ENCODE measurements around the gene ADGRE1. TPM values are rescaled to one million over a fixed set of nuclear protein-coding genes. Genes with fewer than 3 reads are reported as not detected.

The ADGRE1 gene
- total RNA-seq, 2 donors from 2014 or later, result not detected

DNA sequence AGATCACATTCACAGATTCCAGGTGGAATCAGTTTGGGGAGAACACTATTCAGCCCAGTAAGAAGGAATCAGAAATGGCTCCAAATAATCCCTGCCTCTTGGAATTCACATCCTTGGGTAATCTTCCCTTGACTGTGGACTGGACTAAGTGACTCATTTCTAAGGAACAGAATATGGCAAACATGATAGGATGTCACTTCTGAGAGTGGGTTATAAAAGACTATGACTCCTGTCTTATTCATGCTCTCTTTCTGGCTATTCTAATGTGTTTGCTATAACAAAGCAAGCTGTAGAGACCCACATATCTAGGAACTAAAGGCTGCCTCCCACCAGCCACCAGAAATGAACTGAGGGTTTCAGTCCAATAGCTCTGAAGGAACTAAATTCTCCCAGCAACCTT lies 96.1 kb downstream of the ADGRE1 start:
- no peaks in the 10 kb centered on the region for H3K36me3 ChIP-seq (ENCODE audit: control insufficient read depth, insufficient read depth, low read length)
- no peaks in the 10 kb centered on the region for H3K4me1 ChIP-seq (ENCODE audit: control insufficient read depth, insufficient read depth, low read length)
- H3K4me3 ChIP-seq (ENCODE audit: low read length), result no peak overlapping the region
- peaks cover 81% of the 10 kb centered on the region for H3K9me3 ChIP-seq (ENCODE audit: control insufficient read depth, low read length)
- no peak overlapping the region for H3K27ac Mint-ChIP-seq
- DNase-seq, result no peak
- H3K27ac ChIP-seq (ENCODE audit: low read depth, low read length), result no peak overlapping the region
- H3K36me3 Mint-ChIP-seq (ENCODE audit: low read depth), result peaks cover 4% of the 10 kb centered on the region
- peaks cover 81% of the 10 kb centered on the region for H3K9me3 Mint-ChIP-seq
- no peaks in the 10 kb centered on the region for H3K27me3 ChIP-seq (ENCODE audit: control insufficient read depth, insufficient read depth, low read length, poor library complexity, severe bottlenecking)
- TF ChIP-seq, protein P1, sequence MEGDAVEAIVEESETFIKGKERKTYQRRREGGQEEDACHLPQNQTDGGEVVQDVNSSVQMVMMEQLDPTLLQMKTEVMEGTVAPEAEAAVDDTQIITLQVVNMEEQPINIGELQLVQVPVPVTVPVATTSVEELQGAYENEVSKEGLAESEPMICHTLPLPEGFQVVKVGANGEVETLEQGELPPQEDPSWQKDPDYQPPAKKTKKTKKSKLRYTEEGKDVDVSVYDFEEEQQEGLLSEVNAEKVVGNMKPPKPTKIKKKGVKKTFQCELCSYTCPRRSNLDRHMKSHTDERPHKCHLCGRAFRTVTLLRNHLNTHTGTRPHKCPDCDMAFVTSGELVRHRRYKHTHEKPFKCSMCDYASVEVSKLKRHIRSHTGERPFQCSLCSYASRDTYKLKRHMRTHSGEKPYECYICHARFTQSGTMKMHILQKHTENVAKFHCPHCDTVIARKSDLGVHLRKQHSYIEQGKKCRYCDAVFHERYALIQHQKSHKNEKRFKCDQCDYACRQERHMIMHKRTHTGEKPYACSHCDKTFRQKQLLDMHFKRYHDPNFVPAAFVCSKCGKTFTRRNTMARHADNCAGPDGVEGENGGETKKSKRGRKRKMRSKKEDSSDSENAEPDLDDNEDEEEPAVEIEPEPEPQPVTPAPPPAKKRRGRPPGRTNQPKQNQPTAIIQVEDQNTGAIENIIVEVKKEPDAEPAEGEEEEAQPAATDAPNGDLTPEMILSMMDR (conservative IDR thresholded peaks at IDR 0.05), result no peak
- H3K4me3 Mint-ChIP-seq, result no peak overlapping the region
- H3K4me1 Mint-ChIP-seq, result no peaks in the 10 kb centered on the region
- no peak overlapping the region for H3K9ac ChIP-seq (ENCODE audit: extremely low read depth, low read length, poor library complexity, severe bottlenecking)
- H3K27me3 Mint-ChIP-seq (ENCODE audit: insufficient read depth), result no peaks in the 10 kb centered on the region

DNA sequence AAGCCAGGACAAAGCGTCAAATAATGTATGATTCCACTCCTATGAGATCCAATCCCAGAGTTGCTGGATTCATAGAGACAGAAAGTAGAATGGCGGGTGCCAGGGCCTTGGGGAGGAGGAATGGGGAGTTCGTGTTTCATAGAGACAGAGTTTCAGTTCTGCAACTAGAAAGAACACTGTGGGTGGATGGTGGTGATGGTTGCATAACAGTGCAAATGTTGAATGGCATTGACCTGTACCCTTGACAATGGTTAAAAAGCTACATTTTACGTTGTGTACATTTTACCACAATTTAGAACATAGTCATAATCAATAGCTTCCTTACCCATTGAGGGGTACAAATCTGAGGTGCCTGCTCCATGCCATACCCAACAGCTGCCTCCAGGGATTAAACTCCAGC lies 100.5 kb downstream of the ADGRE1 start:
- H3K27ac ChIP-seq (ENCODE audit: low read depth, low read length), result no peak overlapping the region
- H3K9me3 Mint-ChIP-seq, result peaks cover 77% of the 10 kb centered on the region
- H3K4me1 ChIP-seq (ENCODE audit: control insufficient read depth, insufficient read depth, low read length), result no peaks in the 10 kb centered on the region
- H3K4me3 Mint-ChIP-seq, result no peak overlapping the region
- H3K4me3 ChIP-seq (ENCODE audit: low read length), result no peak overlapping the region
- no peaks in the 10 kb centered on the region for H3K27me3 Mint-ChIP-seq (ENCODE audit: insufficient read depth)
- 39 to 49% methylated on average over 4 of the region's 4 CpGs for WGBS, 2 experiments (ENCODE audit: insufficient coverage in 1 of 2, insufficient read length in 1 of 2)
- peaks cover 65% of the 10 kb centered on the region for H3K9me3 ChIP-seq (ENCODE audit: control insufficient read depth, low read length)
- peaks cover 4% of the 10 kb centered on the region for H3K36me3 Mint-ChIP-seq (ENCODE audit: low read depth)
- H3K9ac ChIP-seq (ENCODE audit: extremely low read depth, low read length, poor library complexity, severe bottlenecking), result no peak overlapping the region
- no peak for DNase-seq
- H3K4me1 Mint-ChIP-seq, result no peaks in the 10 kb centered on the region
- H3K36me3 ChIP-seq (ENCODE audit: control insufficient read depth, insufficient read depth, low read length), result no peaks in the 10 kb centered on the region
- TF ChIP-seq, protein P1 (conservative IDR thresholded peaks at IDR 0.05), result no peak
- no peak overlapping the region for H3K27ac Mint-ChIP-seq
- no peaks in the 10 kb centered on the region for H3K27me3 ChIP-seq (ENCODE audit: control insufficient read depth, insufficient read depth, low read length, poor library complexity, severe bottlenecking)

DNA sequence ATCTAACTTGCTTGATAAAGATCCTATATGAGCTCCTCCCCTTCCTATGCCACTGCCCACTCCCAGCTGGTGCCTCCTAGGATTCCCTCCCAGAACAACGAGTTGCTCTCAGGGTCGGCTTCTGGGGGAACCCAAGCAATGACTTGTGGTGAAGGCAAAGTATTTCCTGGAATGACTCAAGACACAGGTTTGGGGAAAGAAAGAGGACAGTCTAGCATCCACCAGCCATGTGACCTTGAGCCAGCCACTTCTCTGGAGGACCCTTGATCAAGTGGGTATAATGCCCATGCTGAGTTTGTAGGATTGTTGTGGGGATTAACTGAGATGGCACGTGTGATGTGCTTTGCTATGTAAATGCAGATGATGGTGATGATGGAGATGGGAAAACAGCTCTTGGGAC lies 100.9 kb downstream of the ADGRE1 start:
- H3K9ac ChIP-seq (ENCODE audit: extremely low read depth, low read length, poor library complexity, severe bottlenecking), result no peak overlapping the region
- peaks cover 63% of the 10 kb centered on the region for H3K9me3 ChIP-seq (ENCODE audit: control insufficient read depth, low read length)
- H3K36me3 Mint-ChIP-seq (ENCODE audit: low read depth), result peaks cover 4% of the 10 kb centered on the region

More for the DNA sequence above, 100.9 kb downstream of the ADGRE1 start:
- Mint-ChIP-seq H3K4me1 (no peaks in the 10 kb centered on the region), H3K4me3 (no peak overlapping the region), H3K27me3 (ENCODE audit: insufficient read depth) (no peaks in the 10 kb centered on the region), H3K27ac (no peak overlapping the region), H3K9me3 (peaks cover 77% of the 10 kb centered on the region)
- Histone ChIP-seq H3K27me3 (ENCODE audit: control insufficient read depth, insufficient read depth, low read length, poor library complexity, severe bottlenecking) (no peaks in the 10 kb centered on the region), H3K4me1 (ENCODE audit: control insufficient read depth, insufficient read depth, low read length) (no peaks in the 10 kb centered on the region), H3K36me3 (ENCODE audit: control insufficient read depth, insufficient read depth, low read length) (no peaks in the 10 kb centered on the region), H3K4me3 (ENCODE audit: low read length) (no peak overlapping the region), H3K27ac (ENCODE audit: low read depth, low read length) (no peak overlapping the region)
- 56% methylated on average over 3 of the region's 3 CpGs; no CpG with 5 or more reads in 1 of the 2 experiments for WGBS, 2 experiments (ENCODE audit: insufficient coverage in 1 of 2, insufficient read length in 1 of 2)
- TF ChIP-seq, protein P1 (conservative IDR thresholded peaks at IDR 0.05), result no peak
- no peak for DNase-seq

Other genes starting within 250 kb of the ADGRE1 start
- under 1 TPM; 0.18 to 0.88 TPM for gene TNFSF14, start 217.4 kb upstream of the ADGRE1 start, total RNA-seq
- 10 to 100 TPM; 13.7 to 23.5 TPM for gene C3, start 166.9 kb upstream of the ADGRE1 start, total RNA-seq
- 10 to 100 TPM; 61.4 to 67.2 TPM for gene GPR108, start 150.0 kb upstream of the ADGRE1 start, total RNA-seq
- 100 to 1,000 TPM; 111 to 116 TPM for gene TRIP10, start 147.9 kb upstream of the ADGRE1 start, total RNA-seq
- gene SH2D3A, start 120.1 kb upstream of the ADGRE1 start, total RNA-seq, result 10 to 100 TPM; 10.7 to 16.4 TPM
- gene VAV1, start 114.9 kb upstream of the ADGRE1 start, total RNA-seq, result not detected
- gene MBD3L2B, start 133.9 kb downstream of the ADGRE1 start, total RNA-seq, result not detected
- gene MBD3L5, start 143.0 kb downstream of the ADGRE1 start, total RNA-seq, result not detected
- gene MBD3L4, start 152.6 kb downstream of the ADGRE1 start, total RNA-seq, result not detected
- not detected for gene MBD3L2, start 161.7 kb downstream of the ADGRE1 start, total RNA-seq
- gene MBD3L3, start 171.1 kb downstream of the ADGRE1 start, total RNA-seq, result not detected
- gene ZNF557, start 182.1 kb downstream of the ADGRE1 start, total RNA-seq, result 1 to 10 TPM; 8.3 to 9.8 TPM